Right lobe of liver (tissue), 6 donors: ENCODE measurements around the gene CDH1. TPM values are rescaled to one million over a fixed set of nuclear protein-coding genes. Genes with fewer than 3 reads are reported as not detected.

Experiments used
- ATAC-seq, 4 donors: fragments of 200-7000 bp; cut with Tn5 transposase; one replicate each; pipeline ENCODE4 v1.9.1; 2020; ENCODE audit warnings: mild to moderate bottlenecking in 4 of 4, moderate library complexity in 4 of 4
- DNase-seq, 3 donors: peaks; one replicate each; pipeline ENCODE4 v3.0.0-alpha.2; 2020
- H3K27ac ChIP-seq, 3 donors: fragments of 200-600 bp; one replicate each; pipeline ENCODE4 v1.8.0; 2022
- H3K27me3 ChIP-seq, 2 donors: fragments of 200-600 bp; one replicate each; pipeline ENCODE4 v1.8.0; 2022
- H3K36me3 ChIP-seq, 4 donors: fragments of 200-600 bp; sonication (generic) in 1 of 4; one replicate each; pipeline versions ENCODE4 v1.5.1 to v1.8.0; 2017 to 2022; ENCODE audit warnings: control low read depth in 1 of 4
- H3K4me1 ChIP-seq, 4 donors: fragments of 200-600 bp; sonication (generic) in 1 of 4; one replicate each; pipeline versions ENCODE4 v1.5.1 to v1.8.0; 2017 to 2022; ENCODE audit warnings: control low read depth in 1 of 4
- H3K4me3 ChIP-seq, 3 donors: fragments of 200-600 bp; one replicate each; pipeline ENCODE4 v1.8.0; 2022
- H3K9me3 ChIP-seq, 4 donors: fragments of 200-600 bp; sonication (generic) in 1 of 4; one replicate each; pipeline versions ENCODE4 v1.5.1 to v1.8.0; 2017 to 2022; ENCODE audit warnings: control low read depth in 1 of 4
- CTCF ChIP-seq, 4 donors: fragments of 200-600 bp in 3 of 4; fragments of 450-650 bp in 1 of 4; IDR thresholded peaks; one replicate each; pipeline versions ENCODE4 v1.5.1 to v1.8.0; 2016 to 2022; ENCODE audit warnings: antibody characterized with exemption in 4 of 4, mild to moderate bottlenecking in 2 of 4
- POLR2A ChIP-seq: fragments of 450-650 bp; IDR thresholded peaks from one replicate; pipeline ENCODE4 v1.6.1; 2017; ENCODE audit warnings: antibody characterized with exemption, mild to moderate bottlenecking
- WGBS: methylation state at CpG from one replicate; pipeline ENCODE4 v1.1.6; 2018; ENCODE audit warnings: low coverage, low lambda C conversion rate; ENCODE audit not compliant: insufficient coverage; ENCODE audit errors: missing lambda C conversion rate; 5-methylcytosine and 5-hydroxymethylcytosine counted together
- intact Hi-C, 2 donors: fragments of 100-400 bp; cut with DNase I; formaldehyde crosslinking; loops; one replicate each; pipeline versions ENCODE4 v1.11.2 to v1.14.1; 2022
- total RNA-seq, 6 experiments: library from RNA; depleted of rRNA in 2 of 6; stranded (reverse); fragments of >200 nt in 2 of 6; fragmentation: NEBNext Ultra II Directional in 3 of 6; extraction: Animal tissue kit (Norgen Biotek cat#: 25700) in 3 of 6; gene quantifications; one replicate each; pipeline versions ENCODE4 v1.1.0 to v1.2.4, GENCODE V29; 2016 to 2023
- donor health status: DM: no; HTN: yes; CAD: no.
- donor health status: DM: no; HTN: no; CAD: no.
- donor health status: DM: no; HTN: no; CAD: no.
- donor health status: DM: no; HTN: yes; CAD: no.
- donor health status: DM: no; HTN: yes; CAD: no.

The CDH1 gene
- total RNA-seq, 6 experiments from 2014 or later: 54.3 to 130 (median 76.5) TPM

GRCh38 chr16:68724797-68725196, 12.3 kb upstream of the CDH1 start:
- H3K27ac ChIP-seq: no peak overlapping the region
- intact Hi-C loops: no loop called here
- DNase-seq (no peak), ATAC-seq (no peak)
- WGBS: 50% methylated on average over 2 of the region's 3 CpGs
- no peak for TF ChIP-seq CTCF (IDR thresholded peaks at IDR 0.05)
- TF ChIP-seq POLR2A: no peak
- H3K4me1 ChIP-seq: no peaks in the 10 kb centered on the region
- H3K36me3 ChIP-seq: no peaks in the 10 kb centered on the region
- no peak overlapping the region for H3K4me3 ChIP-seq
- no peaks in the 10 kb centered on the region for H3K27me3 ChIP-seq
- no peaks in the 10 kb centered on the region for H3K9me3 ChIP-seq

- ATAC-seq (no peak), DNase-seq (no peak)
- H3K4me1 ChIP-seq: peaks cover 0 to 9% (median 0%) of the 10 kb centered on the region in 4 donors
- intact Hi-C loops: no loop called here
- H3K27ac ChIP-seq: no peak overlapping the region
- WGBS: 49% methylated on average over 2 of the region's 4 CpGs
- no peaks in the 10 kb centered on the region for H3K36me3 ChIP-seq
- H3K27me3 ChIP-seq: no peaks in the 10 kb centered on the region
- no peak overlapping the region for H3K4me3 ChIP-seq
- no peaks in the 10 kb centered on the region for H3K9me3 ChIP-seq
- TF ChIP-seq POLR2A: no peak
- no peak for TF ChIP-seq CTCF (IDR thresholded peaks at IDR 0.05)
Observed at GRCh38 chr16:68728523-68728922, 8.6 kb upstream of the CDH1 start.

- Histone ChIP-seq H3K27me3 (no peaks in the 10 kb centered on the region), H3K36me3 (no peaks in the 10 kb centered on the region), H3K27ac (no peak overlapping the region), H3K4me1 (peaks cover 0 to 9% (median 0%) of the 10 kb centered on the region in 4 donors), H3K4me3 (no peak overlapping the region), H3K9me3 (no peaks in the 10 kb centered on the region)
- WGBS: 14% methylated on average over 3 of the region's 3 CpGs
- DNase-seq: no peak
- intact Hi-C loops: loop anchor here (10.0 kb wide), 1 partner anchor 53 kb away; no protein-coding TSS in a partner anchor
- TF ChIP-seq POLR2A (no peak), CTCF (IDR thresholded peaks at IDR 0.05) (no peak)
- no peak for ATAC-seq
Observed at GRCh38 chr16:68731637-68732036, 5.5 kb upstream of the CDH1 start.

GRCh38 chr16:68732042-68732680, 4.9 kb upstream of the CDH1 start:
- intact Hi-C loops: loop anchor here (10.0 kb wide), 1 partner anchor 53 kb away; no protein-coding TSS in a partner anchor
- H3K4me1 ChIP-seq: peaks cover 0 to 9% (median 0%) of the 10 kb centered on the region in 4 donors
- H3K27ac ChIP-seq: no peak overlapping the region
- H3K4me3 ChIP-seq: no peak overlapping the region
- TF ChIP-seq CTCF (IDR thresholded peaks at IDR 0.05) (no peak), POLR2A (no peak)
- peak; percentile 88 to 94 (median 92) for ATAC-seq
- H3K27me3 ChIP-seq: no peaks in the 10 kb centered on the region
- no peaks in the 10 kb centered on the region for H3K9me3 ChIP-seq
- DNase-seq: peak; percentile 73 to 80 (median 80)
- H3K36me3 ChIP-seq: no peaks in the 10 kb centered on the region
- WGBS: 24% methylated on average over 5 of the region's 8 CpGs
